Ascending aorta (tissue), 2 donors: Measurements from ENCODE around the gene SCGB2B2. TPM values are rescaled to one million over a fixed set of nuclear protein-coding genes. Genes with fewer than 3 reads are reported as not detected.
A peak's percentile ranks its signal among the peaks of the same experiment; 100 is the strongest.
"Not testable (repeated sequence)": the region's sequence is repeated elsewhere in the genome, so short reads cannot be mapped to it uniquely, and the experiment has no call there.

ENCODE experiments used
- DNase-seq, 2 donors: peaks; one replicate each; pipeline ENCODE4 v3.0.0-alpha.2; 2019; ENCODE audit warnings: low spot score in 2 of 2
- H3K27ac ChIP-seq, 2 donors: fragments of 200-600 bp; sonication (generic); one replicate each; pipeline ENCODE4 v1.5.1; 2016 to 2017; ENCODE audit warnings: mild to moderate bottlenecking in 1 of 2
- H3K27me3 ChIP-seq: fragments of 200-600 bp; sonication (generic); one replicate; pipeline ENCODE4 v1.5.1; 2017
- H3K36me3 ChIP-seq, 2 donors: fragments of 200-600 bp; sonication (generic); one replicate each; pipeline ENCODE4 v1.5.1; 2016
- H3K4me1 ChIP-seq, 2 donors: fragments of 200-600 bp; sonication (generic); one replicate each; pipeline ENCODE4 v1.5.1; 2016 to 2017; ENCODE audit warnings: mild to moderate bottlenecking in 1 of 2
- H3K4me3 ChIP-seq, 2 donors: fragments of 200-600 bp; sonication (generic); one replicate each; pipeline ENCODE4 v1.5.1; 2016 to 2017; ENCODE audit warnings: mild to moderate bottlenecking in 1 of 2
- H3K9me3 ChIP-seq, 2 donors: fragments of 200-600 bp; sonication (generic); one replicate each; pipeline ENCODE4 v1.5.1; 2016
- intact Hi-C: fragments of 100-400 bp; cut with DNase I; formaldehyde crosslinking; loops from one replicate; pipeline ENCODE4 v1.15.1; 2023
- total RNA-seq: library from RNA; depleted of rRNA; stranded (reverse); fragments of >200 nt; gene quantifications from one replicate; pipeline ENCODE4 v1.1.0, GENCODE V29; 2016
- TF ChIP-seq, protein P1 (sequence below), 3 experiments: fragments of 200-600 bp in 2 of 3; fragments of 450-650 bp in 1 of 3; sonication (generic) in 2 of 3; IDR thresholded peaks; one replicate each; pipeline ENCODE4 v1.5.1; 2016 to 2019; ENCODE audit warnings: antibody characterized with exemption in 3 of 3, mild to moderate bottlenecking in 1 of 3, moderate library complexity in 1 of 3

SCGB2B2 gene
- total RNA-seq, 1 donor from 2014 or later = not detected

GRCh38 chr19:34666200-34666957 is 10.6 kb downstream of the SCGB2B2 start:
- TF ChIP-seq, protein P1, sequence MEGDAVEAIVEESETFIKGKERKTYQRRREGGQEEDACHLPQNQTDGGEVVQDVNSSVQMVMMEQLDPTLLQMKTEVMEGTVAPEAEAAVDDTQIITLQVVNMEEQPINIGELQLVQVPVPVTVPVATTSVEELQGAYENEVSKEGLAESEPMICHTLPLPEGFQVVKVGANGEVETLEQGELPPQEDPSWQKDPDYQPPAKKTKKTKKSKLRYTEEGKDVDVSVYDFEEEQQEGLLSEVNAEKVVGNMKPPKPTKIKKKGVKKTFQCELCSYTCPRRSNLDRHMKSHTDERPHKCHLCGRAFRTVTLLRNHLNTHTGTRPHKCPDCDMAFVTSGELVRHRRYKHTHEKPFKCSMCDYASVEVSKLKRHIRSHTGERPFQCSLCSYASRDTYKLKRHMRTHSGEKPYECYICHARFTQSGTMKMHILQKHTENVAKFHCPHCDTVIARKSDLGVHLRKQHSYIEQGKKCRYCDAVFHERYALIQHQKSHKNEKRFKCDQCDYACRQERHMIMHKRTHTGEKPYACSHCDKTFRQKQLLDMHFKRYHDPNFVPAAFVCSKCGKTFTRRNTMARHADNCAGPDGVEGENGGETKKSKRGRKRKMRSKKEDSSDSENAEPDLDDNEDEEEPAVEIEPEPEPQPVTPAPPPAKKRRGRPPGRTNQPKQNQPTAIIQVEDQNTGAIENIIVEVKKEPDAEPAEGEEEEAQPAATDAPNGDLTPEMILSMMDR (IDR thresholded peaks at IDR 0.05) = no peak
- H3K4me3 ChIP-seq = no peak overlapping the region
- H3K36me3 ChIP-seq = no peaks in the 10 kb centered on the region
- intact Hi-C loops = no loop called here
- H3K27me3 ChIP-seq = no peaks in the 10 kb centered on the region
- no peak overlapping the region for H3K27ac ChIP-seq
- H3K4me1 ChIP-seq = no peaks in the 10 kb centered on the region
- H3K9me3 ChIP-seq = no peaks in the 10 kb centered on the region
- no peak for DNase-seq

- H3K36me3 ChIP-seq, H3K27me3 ChIP-seq, H3K9me3 ChIP-seq, intact Hi-C loops, DNase-seq, H3K4me3 ChIP-seq, H3K27ac ChIP-seq, H3K4me1 ChIP-seq: not testable (repeated sequence)
Measured at GRCh38 chr19:34665275-34665674, 11.7 kb downstream of the SCGB2B2 start.

- no peak overlapping the region for H3K27ac ChIP-seq
- no peaks in the 10 kb centered on the region for H3K27me3 ChIP-seq
- no peaks in the 10 kb centered on the region for H3K9me3 ChIP-seq
- TF ChIP-seq, protein P1 (IDR thresholded peaks at IDR 0.05) = no peak
- no peak overlapping the region for H3K4me3 ChIP-seq
- H3K4me1 ChIP-seq = no peaks in the 10 kb centered on the region
- no peaks in the 10 kb centered on the region for H3K36me3 ChIP-seq
- intact Hi-C loops = no loop called here
- DNase-seq = no peak
Measured at GRCh38 chr19:34664870-34665269, 12.1 kb downstream of the SCGB2B2 start.

DNA sequence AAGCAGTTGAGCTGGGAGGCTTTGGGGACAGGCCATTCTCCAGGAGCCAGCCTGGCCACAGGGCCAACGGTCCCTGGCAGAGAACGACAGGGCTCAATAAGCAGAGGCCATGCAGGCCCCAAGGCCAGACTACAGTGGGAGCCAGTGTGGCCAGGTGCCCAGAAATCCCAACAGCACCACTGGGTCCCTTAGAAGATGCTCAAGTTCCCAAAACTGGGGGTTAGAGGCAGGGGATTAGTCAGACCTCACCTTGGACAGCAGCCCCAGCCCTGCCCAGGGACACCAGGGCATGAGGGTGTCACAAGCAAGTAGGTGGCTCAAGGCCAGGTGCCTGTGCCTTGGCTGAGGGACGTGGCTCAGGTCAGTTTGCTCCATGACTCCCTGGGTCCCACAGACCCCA is 12.8 kb downstream of the SCGB2B2 start:
- H3K9me3 ChIP-seq = no peaks in the 10 kb centered on the region
- intact Hi-C loops = no loop called here
- H3K36me3 ChIP-seq = no peaks in the 10 kb centered on the region
- no peak overlapping the region for H3K27ac ChIP-seq
- TF ChIP-seq, protein P1 (IDR thresholded peaks at IDR 0.05) = no peak
- H3K4me1 ChIP-seq = no peaks in the 10 kb centered on the region
- H3K27me3 ChIP-seq = no peaks in the 10 kb centered on the region
- DNase-seq = no peak
- H3K4me3 ChIP-seq = no peak overlapping the region

- Histone ChIP-seq H3K27me3 (no peaks in the 10 kb centered on the region), H3K4me1 (no peaks in the 10 kb centered on the region), H3K9me3 (no peaks in the 10 kb centered on the region), H3K27ac (no peak overlapping the region), H3K4me3 (no peak overlapping the region), H3K36me3 (no peaks in the 10 kb centered on the region)
- no peak for DNase-seq
- TF ChIP-seq, protein P1 (IDR thresholded peaks at IDR 0.05) = no peak
- intact Hi-C loops = no loop called here
Measured at GRCh38 chr19:34662919-34663318, 14.0 kb downstream of the SCGB2B2 start.

GRCh38 chr19:34661357-34661756 is 15.6 kb downstream of the SCGB2B2 start:
- no peak for DNase-seq
- Histone ChIP-seq H3K36me3 (no peaks in the 10 kb centered on the region), H3K27me3 (no peaks in the 10 kb centered on the region), H3K9me3 (no peaks in the 10 kb centered on the region), H3K27ac (peak overlapping the region in 1 of 2 donors; percentile 13), H3K4me1 (no peaks in the 10 kb centered on the region), H3K4me3 (no peak overlapping the region)
- TF ChIP-seq, protein P1 (IDR thresholded peaks at IDR 0.05) = no peak
- intact Hi-C loops = no loop called here
